GM18499 (cell line): ENCODE data around the gene ZMAT3.
A peak's percentile ranks its signal among the peaks of the same experiment; 100 is the strongest.
"Not testable (repeated sequence)": the region's sequence is repeated elsewhere in the genome, so short reads cannot be mapped to it uniquely, and the experiment has no call there.

Source experiments
- ATAC-seq: cut with Tn5 transposase; IDR thresholded peaks from one replicate; pipeline ENCODE4 v1.9.1; 2021; ENCODE audit warnings: moderate number of reproducible peaks; ENCODE audit not compliant: insufficient read depth, unreplicated experiment

Gene ZMAT3

GRCh38 chr3:179069762-179070390, 1.7 kb downstream of the ZMAT3 start:
- no peak for ATAC-seq

- ATAC-seq = no peak
These were observed 2.7 kb downstream of the ZMAT3 start for GRCh38 chr3:179068779-179069530.

GRCh38 chr3:179067839-179068238, 3.8 kb downstream of the ZMAT3 start:
- no peak for ATAC-seq

GRCh38 chr3:179067291-179067690, 4.3 kb downstream of the ZMAT3 start:
- ATAC-seq = no peak

GRCh38 chr3:179063945-179064560, 7.6 kb downstream of the ZMAT3 start:
- ATAC-seq = no peak

- ATAC-seq = no peak
These were observed 15.3 kb downstream of the ZMAT3 start for GRCh38 chr3:179056326-179056725.

GRCh38 chr3:179054565-179054964, 17.0 kb downstream of the ZMAT3 start:
- not testable (repeated sequence) for ATAC-seq

- ATAC-seq = peak; percentile 73
These were observed 24.9 kb downstream of the ZMAT3 start for GRCh38 chr3:179046497-179047353.

GRCh38 chr3:179045719-179046402, 25.7 kb downstream of the ZMAT3 start:
- peak; percentile 56 for ATAC-seq

GRCh38 chr3:179038899-179039251, 32.7 kb downstream of the ZMAT3 start:
- not testable (repeated sequence) for ATAC-seq

GRCh38 chr3:179038216-179038898, 33.3 kb downstream of the ZMAT3 start:
- no peak for ATAC-seq

GRCh38 chr3:179037351-179037750, 34.3 kb downstream of the ZMAT3 start:
- no peak for ATAC-seq

GRCh38 chr3:179036626-179037300, 34.8 kb downstream of the ZMAT3 start:
- no peak for ATAC-seq

- no peak for ATAC-seq
These were observed 35.4 kb downstream of the ZMAT3 start for GRCh38 chr3:179036226-179036625.

GRCh38 chr3:179035232-179035631, 36.4 kb downstream of the ZMAT3 start:
- ATAC-seq = no peak

GRCh38 chr3:179033304-179033657, 38.3 kb downstream of the ZMAT3 start:
- not testable (repeated sequence) for ATAC-seq

GRCh38 chr3:179032454-179033303, 38.9 kb downstream of the ZMAT3 start:
- ATAC-seq = not testable (repeated sequence)

- no peak for ATAC-seq
These were observed 42.5 kb downstream of the ZMAT3 start for GRCh38 chr3:179029096-179029495.
